IMR-90 (cell line): ENCODE results near the gene SLC16A5. TPM values are rescaled to one million over a fixed set of nuclear protein-coding genes. Genes with fewer than 3 reads are reported as not detected.
A peak's percentile ranks its signal among the peaks of the same experiment; 100 is the strongest.

Experiments used
- ATAC-seq: fragments of 200-7000 bp; cut with Tn5 transposase; 2 replicates; pipeline ENCODE4 v1.9.1; 2020; ENCODE audit warnings: low read depth, mild to moderate bottlenecking, moderate library complexity
- BruUV-seq: library from RNA; stranded (reverse); fragments of 400-500 nt; replicated peaks from 2 replicates; lab custom pipeline; 2021; lab: Mats Ljungman, UMichigan
- CTCF ChIA-PET: fragments of 300-600 bp; formaldehyde crosslinking; extraction: SDS; loops from one replicate; lab custom pipeline; 2021; ENCODE audit warnings: antibody characterized with exemption; lab: Yijun Ruan, JAX
- POLR2A ChIA-PET: fragments of 300-600 bp; sonication (Branson Sonifier 250); formaldehyde crosslinking; loops from one replicate; lab custom pipeline; 2022; ENCODE audit warnings: antibody characterized with exemption; ENCODE audit not compliant: unreplicated experiment; lab: Charles Lee
- DNase-seq: peaks from one replicate; pipeline ENCODE4 v3.0.0; 2013
- H2AFZ ChIP-seq: replicated peaks from 2 replicates; pipeline ENCODE3; 2013; ENCODE audit warnings: low read length, mild to moderate bottlenecking; ENCODE audit not compliant: poor library complexity
- H2AK5ac ChIP-seq: 2 replicates; pipeline ENCODE4 v1.6.1; 2013; ENCODE audit warnings: low read depth, low read length, inconsistent platforms
- H2AK9ac ChIP-seq: replicated peaks from 2 replicates; pipeline ENCODE3; 2013; ENCODE audit warnings: mild to moderate bottlenecking, low read depth, low read length, moderate library complexity; ENCODE audit not compliant: poor library complexity
- H2BK120ac ChIP-seq: 2 replicates; pipeline ENCODE4 v1.6.1; 2013; ENCODE audit warnings: low read depth, low read length, inconsistent platforms
- H2BK15ac ChIP-seq: 3 replicates; pipeline ENCODE4 v1.6.1; 2013; ENCODE audit warnings: low read depth, low read length, inconsistent platforms
- H2BK20ac ChIP-seq: 2 replicates; pipeline ENCODE4 v1.6.1; 2013; ENCODE audit warnings: low read depth, mild to moderate bottlenecking, inconsistent platforms, low read length, moderate library complexity
- H2BK5ac ChIP-seq: 2 replicates; pipeline ENCODE4 v1.6.1; 2013; ENCODE audit warnings: mild to moderate bottlenecking, low read depth, low read length, inconsistent platforms; ENCODE audit not compliant: poor library complexity, severe bottlenecking
- H3K14ac ChIP-seq: replicated peaks from 2 replicates; pipeline ENCODE4 v1.6.1; 2013; ENCODE audit warnings: low read depth, low read length, inconsistent platforms
- H3K18ac ChIP-seq: 2 replicates; pipeline ENCODE4 v1.6.1; 2013; ENCODE audit warnings: low read depth, low read length, control low read depth
- H3K23ac ChIP-seq: 2 replicates; pipeline ENCODE4 v1.6.1; 2013; ENCODE audit warnings: low read depth, low read length, inconsistent platforms
- H3K27ac ChIP-seq: 2 replicates; pipeline ENCODE4 v1.5.1; 2013; ENCODE audit warnings: mild to moderate bottlenecking, control low read depth, low read length; ENCODE audit not compliant: insufficient read depth
- H3K27me3 ChIP-seq: 2 replicates; pipeline ENCODE4 v1.6.1; 2013; ENCODE audit warnings: low read length; ENCODE audit not compliant: control insufficient read depth, insufficient read depth
- H3K36me3 ChIP-seq: 2 replicates; pipeline ENCODE4 v1.6.1; 2013; ENCODE audit warnings: low read length, mixed read lengths; ENCODE audit not compliant: control insufficient read depth, insufficient read depth
- H3K4ac ChIP-seq: 2 replicates; pipeline ENCODE4 v1.6.1; 2013; ENCODE audit warnings: low read depth, low read length, inconsistent platforms
- H3K4me1 ChIP-seq: 2 replicates; pipeline ENCODE4 v1.6.1; 2013; ENCODE audit warnings: low read length, mixed read lengths; ENCODE audit not compliant: control insufficient read depth, insufficient read depth
- H3K4me2 ChIP-seq: 2 replicates; pipeline ENCODE4 v1.6.1; 2013; ENCODE audit warnings: low read depth, mild to moderate bottlenecking, control low read depth, low read length, moderate library complexity
- H3K4me3 ChIP-seq: 2 replicates; pipeline ENCODE4 v1.5.1; 2013; ENCODE audit warnings: low read depth, mild to moderate bottlenecking, control low read depth, low read length, moderate library complexity; ENCODE audit not compliant: insufficient read depth
- H3K56ac ChIP-seq: 2 replicates; pipeline ENCODE4 v1.6.1; 2013; ENCODE audit warnings: low read length, inconsistent platforms; ENCODE audit not compliant: insufficient read depth; ENCODE audit errors: extremely low read depth
- H3K79me1 ChIP-seq, 2 experiments: 2 replicates each; pipeline ENCODE4 v1.6.1; 2013; ENCODE audit warnings: low read length in 2 of 2, inconsistent platforms in 1 of 2, low read depth in 1 of 2
- H3K9ac ChIP-seq: 2 replicates; pipeline ENCODE4 v1.6.1; 2013; ENCODE audit warnings: low read depth, low read length, control low read depth
- H3K9me1 ChIP-seq: 2 replicates; pipeline ENCODE4 v1.6.1; 2013; ENCODE audit warnings: low read length, inconsistent platforms; ENCODE audit not compliant: insufficient read depth
- H3K9me3 ChIP-seq: 2 replicates; pipeline ENCODE4 v1.6.1; 2013; ENCODE audit warnings: low read length; ENCODE audit not compliant: control insufficient read depth, insufficient read depth
- H4K20me1 ChIP-seq: 2 replicates; pipeline ENCODE4 v1.6.1; 2013; ENCODE audit warnings: low read length, inconsistent platforms; ENCODE audit not compliant: insufficient read depth
- H4K5ac ChIP-seq: 2 replicates; pipeline ENCODE4 v1.6.1; 2013; ENCODE audit warnings: mild to moderate bottlenecking, low read depth, low read length, control low read depth
- H4K8ac ChIP-seq, 2 experiments: 2 replicates each; pipeline ENCODE4 v1.6.1; 2013; ENCODE audit warnings: low read depth in 2 of 2, low read length in 2 of 2, control low read depth in 1 of 2, inconsistent platforms in 1 of 2
- H4K91ac ChIP-seq: 2 replicates; pipeline ENCODE4 v1.6.1; 2013; ENCODE audit warnings: low read depth, low read length, inconsistent platforms; ENCODE audit not compliant: insufficient read depth
- BHLHE40 ChIP-seq: fragments of 150-350 bp; IDR thresholded peaks from 2 replicates; pipeline ENCODE4 v1.6.1; 2016; ENCODE audit warnings: mild to moderate bottlenecking, low read depth, low read length
- CTCF ChIP-seq: conservative IDR thresholded peaks from 2 replicates; pipeline ENCODE4 v1.5.1; 2012; ENCODE audit warnings: mild to moderate bottlenecking, low read depth, low read length, improper control_type of control experiment
- ELK1 ChIP-seq: fragments of 150-350 bp; IDR thresholded peaks from 2 replicates; pipeline ENCODE4 v1.6.1; 2016; ENCODE audit warnings: low read depth, mild to moderate bottlenecking, low read length, moderate library complexity, borderline replicate concordance
- FOS ChIP-seq: fragments of 150-350 bp; IDR thresholded peaks from 2 replicates; pipeline ENCODE4 v1.6.1; 2016; ENCODE audit warnings: low read depth, low read length
- MAZ ChIP-seq: IDR thresholded peaks from 2 replicates; pipeline ENCODE4 v1.6.1; 2012; ENCODE audit warnings: low read depth, mild to moderate bottlenecking, low read length, improper control_type of control experiment, moderate library complexity, borderline replicate concordance
- NFE2L2 ChIP-seq: fragments of 150-350 bp; IDR thresholded peaks from 2 replicates; pipeline ENCODE4 v1.6.1; 2016; ENCODE audit warnings: low read depth, mild to moderate bottlenecking, low read length
- RAD21 ChIP-seq: IDR thresholded peaks from 2 replicates; pipeline ENCODE4 v1.6.1; 2012; ENCODE audit warnings: low read length, improper control_type of control experiment
- RFX5 ChIP-seq: IDR thresholded peaks from 2 replicates; pipeline ENCODE4 v1.8.0; 2012; ENCODE audit warnings: low read depth, mild to moderate bottlenecking, low read length, moderate library complexity
- USF2 ChIP-seq: fragments of 150-350 bp; IDR thresholded peaks from 2 replicates; pipeline ENCODE4 v1.6.1; 2017; ENCODE audit warnings: mild to moderate bottlenecking, antibody characterized with exemption, low read length, low read depth
- WGBS, 2 experiments: methylation state at CpG; one replicate each; pipeline versions ENCODE4 v1.1.5 to v1.1.7; 2013; ENCODE audit warnings: missing lambda C conversion rate in 2 of 2; ENCODE audit not compliant: insufficient read length in 1 of 2; ENCODE audit errors: extremely low coverage in 2 of 2; 5-methylcytosine and 5-hydroxymethylcytosine counted together
- dilution Hi-C: fragments of 300-500 bp; cut with HindIII; formaldehyde crosslinking; loops from one replicate; pipeline ENCODE4 v1.14.3; 2018; ENCODE audit warnings: low sequenced_read_pairs; ENCODE audit not compliant: unreplicated experiment
- in situ Hi-C: fragments of 300-500 bp; cut with MboI; formaldehyde crosslinking; loops from 3 replicates; pipeline ENCODE4 v1.14.3; 2019; ENCODE audit warnings: low sequenced_read_pairs, inconsistent platforms, mixed read lengths
- intact Hi-C: fragments of 100-400 bp; cut with micrococcal nuclease; formaldehyde crosslinking; loops from 2 replicates; pipeline ENCODE4 v1.10.0; 2022
- polyA plus RNA-seq, 3 experiments: library from polyadenylated mRNA; depleted of rRNA; stranded (reverse); fragments of >200 nt; gene quantifications; 2 replicates each; pipeline ENCODE4 v1.2.3, GENCODE V29; 2012; ENCODE audit warnings: low replicate concordance in 1 of 3
- total RNA-seq: library from RNA; depleted of rRNA; stranded (reverse); fragments of >200 nt; gene quantifications from 2 replicates; pipeline ENCODE4 v1.2.3, GENCODE V29; 2012

The SLC16A5 gene
- total and polyA plus RNA-seq, 2 of the 4 experiments (the other 2 are of a cell fraction): 1.8 to 7.1 TPM

GRCh38 chr17:75096082-75096625 lies 8.4 kb downstream of the SLC16A5 start:
- Histone ChIP-seq H3K27ac (no peak overlapping the region), H2BK20ac (peak overlapping the region; percentile 76), H4K20me1 (no peaks in the 10 kb centered on the region; the same call in none of the 2 replicates), H3K4me3 (no peak overlapping the region), H2BK15ac (no peak overlapping the region), H4K8ac (peak overlapping the region in 1 of 2 experiments; percentile 16; a peak in 1 of 4 replicates), H2AFZ (peak overlapping the region; percentile 55), H3K56ac (no peak overlapping the region), H4K5ac (no peak overlapping the region), H3K9me1 (peaks cover 12% of the 10 kb centered on the region), H3K79me1 (peaks cover 0 to 19% of the 10 kb centered on the region in 2 experiments; a peak in 1 of 4 replicates), H2BK5ac (no peak overlapping the region), H3K4me1 (peaks cover 17% of the 10 kb centered on the region), H3K14ac (no peak overlapping the region), H3K9ac (no peak overlapping the region), H3K4ac (peak overlapping the region; percentile 74; the same call in 1 of the 2 replicates), H3K9me3 (no peaks in the 10 kb centered on the region), H3K18ac (no peak overlapping the region), H4K91ac (peak overlapping the region; percentile 8; the same call in 1 of the 2 replicates), H3K27me3 (no peaks in the 10 kb centered on the region), H2AK5ac (peak overlapping the region; percentile 32), H2BK120ac (peak overlapping the region; percentile 59; the same call in 1 of the 2 replicates), H3K23ac (no peak overlapping the region), H3K36me3 (peaks cover 9% of the 10 kb centered on the region), H2AK9ac (no peak overlapping the region), H3K4me2 (peak overlapping the region; percentile 4; the same call in 1 of the 2 replicates)
- ChIA-PET POLR2A (no interaction called here), CTCF (interaction anchor here (1.0 kb wide), 2 partner anchors 18 to 37 kb away, joined by 3 read pairs; no protein-coding TSS in a partner anchor)
- BruUV-seq: no TSS peak
- DNase-seq: peak; percentile 69
- TF ChIP-seq RAD21 (no peak), MAZ (no peak), NFE2L2 (peak; percentile 67), FOS (peak; percentile 35; the same call in 1 of the 2 replicates), ELK1 (no peak), CTCF (no peak), RFX5 (no peak), BHLHE40 (no peak), USF2 (no peak)
- 0% methylated on average over 1 of the region's 14 CpGs; no CpG with 5 or more reads in 1 of the 2 experiments for WGBS, 2 experiments
- in situ Hi-C loops: no loop called here
- peak; percentile 77 for ATAC-seq
- intact Hi-C loops: no loop called here
- dilution Hi-C loops: no loop called here
